NCI-H1048 (cell line): ENCODE data around the gene KCNG4.

Experiments
- DNase-seq: peaks from one replicate; lab custom pipeline; 2025; lab: John Stamatoyannopoulos, UW

Gene KCNG4

GRCh38 chr16:84182680-84183571 lies 56.9 kb downstream of the KCNG4 start:
- DNase-seq: no peak

- DNase-seq: no peak
Observed at GRCh38 chr16:84182104-84182503, 57.7 kb downstream of the KCNG4 start.

DNA sequence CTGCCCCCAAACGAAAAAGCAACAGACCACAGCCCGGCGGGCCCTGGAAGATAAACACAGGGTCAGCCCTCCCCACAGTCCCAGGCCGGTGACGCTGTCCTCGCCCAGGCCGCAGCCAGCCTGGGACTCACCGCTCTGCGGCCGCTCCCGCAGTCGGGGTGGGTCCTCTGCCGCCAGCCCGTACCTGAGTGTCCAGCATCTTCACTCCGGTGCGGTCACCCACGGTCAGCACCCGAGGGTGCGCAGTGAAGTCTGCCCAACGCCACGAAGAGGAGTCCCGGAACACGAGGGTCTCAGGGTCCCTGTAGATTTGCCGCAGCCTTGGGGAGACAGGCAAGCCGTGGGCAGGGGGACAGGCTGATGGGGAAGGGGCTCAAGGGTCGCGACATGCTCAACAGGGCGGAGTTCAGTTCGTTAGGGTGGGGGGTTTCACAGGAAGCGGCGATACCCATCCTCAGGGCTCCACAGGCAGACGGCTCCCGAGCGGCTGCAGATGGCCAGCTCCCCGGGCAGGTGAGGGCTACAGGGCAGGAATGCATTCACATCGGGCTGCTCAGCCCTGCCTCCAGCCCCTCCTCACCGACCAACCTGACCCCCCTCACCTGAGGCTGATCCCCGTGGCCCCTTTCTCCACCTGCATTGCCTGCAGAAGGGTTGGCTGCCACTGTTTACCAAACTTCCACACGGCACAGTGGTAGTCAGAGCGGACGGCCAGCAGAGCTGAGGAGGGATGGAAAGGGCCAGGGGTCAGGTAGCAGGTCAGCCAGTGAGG lies 58.5 kb downstream of the KCNG4 start:
- no peak for DNase-seq

- no peak for DNase-seq
Observed at GRCh38 chr16:84180519-84181140, 59.2 kb downstream of the KCNG4 start.

GRCh38 chr16:84179612-84180320 lies 60.0 kb downstream of the KCNG4 start:
- no peak for DNase-seq

GRCh38 chr16:84178892-84179611 lies 60.8 kb downstream of the KCNG4 start:
- no peak for DNase-seq

DNA sequence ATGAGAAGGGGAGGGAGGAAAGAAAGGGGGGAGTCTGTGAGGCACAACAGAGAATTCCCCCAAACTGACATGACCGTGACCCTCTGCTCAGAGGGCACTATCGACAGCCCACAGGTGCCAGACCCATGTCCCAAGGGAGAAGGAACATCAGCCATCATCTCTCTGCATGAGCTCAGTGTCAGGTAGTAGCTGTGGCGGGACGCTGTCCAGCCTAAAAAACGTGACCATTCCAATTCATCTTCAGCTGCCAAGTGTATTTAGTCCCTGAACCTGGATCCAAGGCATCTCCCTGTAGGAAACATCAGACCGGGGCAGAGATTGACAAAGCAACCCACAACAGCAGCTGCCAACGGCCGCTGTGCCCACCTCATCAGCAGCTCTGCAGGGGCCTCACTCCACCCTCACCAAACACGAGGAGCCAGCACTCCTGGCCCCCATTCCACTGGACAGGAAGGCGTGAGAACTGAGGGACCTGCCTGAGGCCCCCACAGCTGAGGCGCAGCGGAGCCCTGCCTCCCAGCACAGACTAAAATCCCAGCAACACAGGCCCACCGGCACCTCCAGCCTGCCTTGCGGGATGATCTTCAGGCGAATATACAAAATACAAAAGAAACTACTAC lies 61.6 kb downstream of the KCNG4 start:
- DNase-seq: no peak

DNA sequence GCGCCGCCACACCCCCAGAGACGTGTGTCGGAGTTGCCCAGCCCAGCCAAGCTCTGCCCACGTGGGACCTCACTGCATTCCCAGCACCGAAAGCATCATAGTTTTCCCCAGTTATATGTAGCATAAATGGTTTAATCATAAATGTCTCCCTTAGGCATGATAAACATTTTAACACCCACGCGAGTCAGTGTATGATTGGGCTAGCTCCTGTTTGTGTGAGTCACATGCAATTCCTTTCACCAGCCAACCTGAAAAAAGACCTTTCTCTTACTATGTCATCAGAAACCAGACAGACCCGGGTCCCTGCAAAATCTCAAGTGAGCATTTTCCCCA lies 62.1 kb downstream of the KCNG4 start:
- DNase-seq: no peak

GRCh38 chr16:84176192-84177053 lies 63.4 kb downstream of the KCNG4 start:
- DNase-seq: no peak

- DNase-seq: no peak
Observed at GRCh38 chr16:84175350-84176081, 64.3 kb downstream of the KCNG4 start.

GRCh38 chr16:84174396-84174795 lies 65.4 kb downstream of the KCNG4 start:
- no peak for DNase-seq

DNA sequence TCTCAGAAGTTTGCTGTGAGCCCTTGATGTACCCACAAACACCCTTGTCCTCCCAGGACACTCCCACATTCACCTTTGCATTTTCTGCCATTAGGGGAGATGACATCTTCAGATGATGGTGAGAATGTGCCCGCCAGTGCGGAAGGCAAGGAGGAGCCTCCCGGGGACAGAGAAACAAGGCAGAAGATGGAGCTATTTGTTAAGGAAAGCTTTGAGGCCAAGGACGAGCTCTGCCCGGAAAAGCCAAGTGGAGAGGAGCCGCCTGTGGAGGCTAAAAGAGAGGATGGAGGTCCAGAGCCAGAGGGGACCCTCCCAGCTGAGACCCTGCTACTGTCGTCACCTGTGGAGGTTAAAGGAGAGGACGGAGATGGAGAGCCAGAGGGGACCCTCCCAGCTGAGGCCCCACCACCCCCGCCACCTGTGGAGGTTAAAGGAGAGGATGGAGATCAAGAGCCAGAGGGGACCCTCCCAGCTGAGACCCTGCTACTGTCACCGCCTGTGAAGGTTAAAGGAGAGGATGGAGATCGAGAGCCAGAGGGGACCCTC lies 70.0 kb downstream of the KCNG4 start:
- no peak for DNase-seq
